Measurements from ENCODE around the gene TM9SF4. TPM values are rescaled to one million over a fixed set of nuclear protein-coding genes. Genes with fewer than 3 reads are reported as not detected.

The TM9SF4 gene
- polyA plus RNA-seq, 1 donor (not counting 4 experiments of a cell fraction or from before 2014, with no cell fraction given) = 49.4 TPM

GRCh38 chr20:32070690-32071213 lies 38.8 kb upstream of the TM9SF4 start:
- Histone ChIP-seq H3K9me1 (ENCODE audit: control insufficient read depth, extremely low read depth, insufficient read depth, low read length) (no peaks in the 10 kb centered on the region), H3K4me2 (ENCODE audit: control insufficient read depth, extremely low read depth, insufficient read depth, low read depth, low read length) (no peak overlapping the region), H3K27ac (ENCODE audit: control insufficient read depth, insufficient read depth, low read length) (no peak overlapping the region), H3K36me3 (ENCODE audit: control insufficient read depth in 2 of 2, extremely low read depth in 1 of 2, insufficient read depth in 2 of 2, low read length in 2 of 2) (no peaks in the 10 kb centered on the region), H3K9me3 (ENCODE audit: control insufficient read depth, low read depth, low read length) (no peaks in the 10 kb centered on the region), H2AFZ (ENCODE audit: control insufficient read depth, low read length) (no peak overlapping the region), H3K4me3 (ENCODE audit: control insufficient read depth in 2 of 3, extremely low read depth in 1 of 3, insufficient read depth in 2 of 3, low read depth in 1 of 3, low read length in 3 of 3) (no peak overlapping the region), H3K27me3 (ENCODE audit: control insufficient read depth, extremely low read depth, insufficient read depth, low read length) (peaks cover 8% of the 10 kb centered on the region), H4K20me1 (ENCODE audit: control insufficient read depth, extremely low read depth, insufficient read depth, low read length) (no peaks in the 10 kb centered on the region), H3K9ac (ENCODE audit: control insufficient read depth, extremely low read depth, insufficient read depth, low read length) (no peak overlapping the region), H3K79me2 (ENCODE audit: control insufficient read depth, insufficient read depth, low read length) (no peaks in the 10 kb centered on the region), H3K4me1 (ENCODE audit: control insufficient read depth, extremely low read depth, insufficient read depth, low read length) (no peaks in the 10 kb centered on the region)
- no peak for DNase-seq (ENCODE audit: low read depth, low spot score)
- no peak for FAIRE-seq
- dilution Hi-C loops (cut with MboI; ENCODE audit: extremely low pct_ligation_motif_present, low sequenced_read_pairs) = no loop called here
- no peak for TF ChIP-seq EZH2 (IDR thresholded peaks at IDR 0.05; ENCODE audit: low read length)
- TF ChIP-seq, protein P1, sequence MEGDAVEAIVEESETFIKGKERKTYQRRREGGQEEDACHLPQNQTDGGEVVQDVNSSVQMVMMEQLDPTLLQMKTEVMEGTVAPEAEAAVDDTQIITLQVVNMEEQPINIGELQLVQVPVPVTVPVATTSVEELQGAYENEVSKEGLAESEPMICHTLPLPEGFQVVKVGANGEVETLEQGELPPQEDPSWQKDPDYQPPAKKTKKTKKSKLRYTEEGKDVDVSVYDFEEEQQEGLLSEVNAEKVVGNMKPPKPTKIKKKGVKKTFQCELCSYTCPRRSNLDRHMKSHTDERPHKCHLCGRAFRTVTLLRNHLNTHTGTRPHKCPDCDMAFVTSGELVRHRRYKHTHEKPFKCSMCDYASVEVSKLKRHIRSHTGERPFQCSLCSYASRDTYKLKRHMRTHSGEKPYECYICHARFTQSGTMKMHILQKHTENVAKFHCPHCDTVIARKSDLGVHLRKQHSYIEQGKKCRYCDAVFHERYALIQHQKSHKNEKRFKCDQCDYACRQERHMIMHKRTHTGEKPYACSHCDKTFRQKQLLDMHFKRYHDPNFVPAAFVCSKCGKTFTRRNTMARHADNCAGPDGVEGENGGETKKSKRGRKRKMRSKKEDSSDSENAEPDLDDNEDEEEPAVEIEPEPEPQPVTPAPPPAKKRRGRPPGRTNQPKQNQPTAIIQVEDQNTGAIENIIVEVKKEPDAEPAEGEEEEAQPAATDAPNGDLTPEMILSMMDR (optimal IDR thresholded peaks at IDR 0.05 in 1 of 3, IDR thresholded peaks at IDR 0.05 in 1 of 3, conservative IDR thresholded peaks at IDR 0.05 in 1 of 3; ENCODE audit: extremely low read depth in 1 of 3, insufficient read depth in 2 of 3, low read length in 3 of 3) = no peak

DNA sequence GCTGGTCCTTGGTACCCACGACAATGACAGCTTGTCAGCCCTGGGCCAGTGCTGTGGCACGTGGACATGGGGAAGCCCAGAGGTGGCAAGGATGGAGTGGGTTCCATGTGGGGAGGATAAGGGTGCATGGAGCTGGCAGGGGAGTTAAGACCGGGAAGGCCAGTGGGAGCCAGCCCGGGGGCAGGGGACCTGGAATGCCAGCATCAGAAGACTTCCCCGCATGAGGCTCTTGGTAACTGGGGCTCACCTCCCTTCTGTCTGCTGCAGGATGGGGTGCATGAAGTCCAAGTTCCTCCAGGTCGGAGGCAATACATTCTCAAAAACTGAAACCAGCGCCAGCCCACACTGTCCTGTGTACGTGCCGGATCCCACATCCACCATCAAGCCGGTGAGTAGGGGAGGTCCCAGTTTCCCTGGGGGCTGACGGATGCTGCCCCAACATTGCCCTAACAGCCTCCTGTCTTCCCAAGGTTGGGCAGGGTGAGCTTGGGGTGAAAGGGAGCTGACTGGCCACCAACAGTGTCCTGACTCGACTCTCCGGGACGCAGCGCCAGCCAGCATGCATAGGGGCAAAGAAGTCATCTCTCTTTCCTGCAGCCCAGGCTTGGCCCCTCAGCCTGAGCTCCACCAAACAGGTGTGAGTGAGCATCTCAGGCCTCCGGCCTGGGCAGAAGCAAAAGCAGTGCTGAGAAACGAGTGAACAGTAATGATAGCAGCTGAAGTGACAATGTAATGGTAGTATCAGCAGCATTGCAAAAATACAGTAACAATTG lies 37.9 kb upstream of the TM9SF4 start:
- Histone ChIP-seq H3K4me1 (ENCODE audit: control insufficient read depth, extremely low read depth, insufficient read depth, low read length) (no peaks in the 10 kb centered on the region), H2AFZ (ENCODE audit: control insufficient read depth, low read length) (no peak overlapping the region), H3K4me3 (ENCODE audit: control insufficient read depth in 2 of 3, extremely low read depth in 1 of 3, insufficient read depth in 2 of 3, low read depth in 1 of 3, low read length in 3 of 3) (no peak overlapping the region), H3K9me1 (ENCODE audit: control insufficient read depth, extremely low read depth, insufficient read depth, low read length) (no peaks in the 10 kb centered on the region), H3K4me2 (ENCODE audit: control insufficient read depth, extremely low read depth, insufficient read depth, low read depth, low read length) (no peak overlapping the region), H3K9me3 (ENCODE audit: control insufficient read depth, low read depth, low read length) (no peaks in the 10 kb centered on the region), H3K79me2 (ENCODE audit: control insufficient read depth, insufficient read depth, low read length) (no peaks in the 10 kb centered on the region), H3K9ac (ENCODE audit: control insufficient read depth, extremely low read depth, insufficient read depth, low read length) (no peak overlapping the region), H3K27ac (ENCODE audit: control insufficient read depth, insufficient read depth, low read length) (no peak overlapping the region), H4K20me1 (ENCODE audit: control insufficient read depth, extremely low read depth, insufficient read depth, low read length) (no peaks in the 10 kb centered on the region), H3K36me3 (ENCODE audit: control insufficient read depth in 2 of 2, extremely low read depth in 1 of 2, insufficient read depth in 2 of 2, low read length in 2 of 2) (no peaks in the 10 kb centered on the region), H3K27me3 (ENCODE audit: control insufficient read depth, extremely low read depth, insufficient read depth, low read length) (peaks cover 9% of the 10 kb centered on the region)
- TF ChIP-seq EZH2 (IDR thresholded peaks at IDR 0.05; ENCODE audit: low read length) = no peak
- TF ChIP-seq, protein P1 (optimal IDR thresholded peaks at IDR 0.05 in 1 of 3, IDR thresholded peaks at IDR 0.05 in 1 of 3, conservative IDR thresholded peaks at IDR 0.05 in 1 of 3; ENCODE audit: extremely low read depth in 1 of 3, insufficient read depth in 2 of 3, low read length in 3 of 3) = no peak
- dilution Hi-C loops (cut with MboI; ENCODE audit: extremely low pct_ligation_motif_present, low sequenced_read_pairs) = no loop called here
- FAIRE-seq = no peak
- DNase-seq (ENCODE audit: low read depth, low spot score) = no peak

Measured in keratinocyte (primary cell).